ENCODE data around the gene ABCD3.

Gene ABCD3

DNA sequence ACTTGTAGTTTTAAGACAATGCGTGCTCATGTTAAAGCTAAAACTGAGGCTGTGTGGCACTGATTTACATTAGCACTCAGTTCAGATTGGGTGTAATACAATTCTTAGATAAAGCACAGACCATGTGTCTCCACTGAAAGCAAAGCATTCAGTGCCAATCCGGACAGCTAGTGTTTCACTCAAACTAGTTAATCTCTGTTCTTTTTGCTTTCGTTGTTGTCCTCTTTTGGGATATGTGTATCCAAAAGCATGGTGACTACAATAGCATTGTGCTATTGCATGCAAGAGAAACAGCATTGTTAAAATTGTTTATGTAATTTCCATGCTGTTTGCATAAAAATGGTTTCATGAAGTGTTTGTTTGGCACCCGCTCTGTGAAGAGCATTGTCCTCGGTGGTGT is 68.8 kb downstream of the ABCD3 start:
- FAIRE-seq, result no peak
- DNase-seq (ENCODE audit: insufficient read length, low spot score), result no peak
- TF ChIP-seq TAF1 (IDR thresholded peaks at IDR 0.05; ENCODE audit: low read depth, low read length) (no peak), POU2F2 (IDR thresholded peaks at IDR 0.05; ENCODE audit: low read depth, low read length) (no peak)

DNA sequence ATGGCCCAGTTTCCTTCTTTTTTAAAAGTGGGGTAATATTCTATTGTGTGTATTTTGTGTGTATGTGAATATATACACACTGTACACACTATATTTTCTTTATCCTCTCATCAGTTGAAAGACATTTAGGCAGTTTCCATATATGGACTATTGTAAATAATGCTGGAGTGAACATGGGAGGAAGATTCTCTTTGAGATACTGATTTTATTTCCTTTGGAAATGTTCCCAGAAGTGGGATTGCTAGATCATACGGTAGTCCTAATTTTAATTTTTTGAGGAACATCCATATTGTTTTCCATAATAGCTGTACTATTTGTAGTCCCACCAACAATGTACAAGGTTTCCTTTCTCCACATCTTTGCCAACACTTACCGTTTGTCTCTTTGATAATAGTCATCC is 72.4 kb downstream of the ABCD3 start:
- DNase-seq (ENCODE audit: insufficient read length, low spot score) (no peak), FAIRE-seq (no peak)
- TF ChIP-seq TAF1 (IDR thresholded peaks at IDR 0.05; ENCODE audit: low read depth, low read length), result no peak
- TF ChIP-seq SPI1 (IDR thresholded peaks at IDR 0.05; ENCODE audit: low read depth, low read length), result no peak
- no peak for TF ChIP-seq PAX5 (IDR thresholded peaks at IDR 0.05; ENCODE audit: insufficient read depth, low read length, severe bottlenecking)

DNA sequence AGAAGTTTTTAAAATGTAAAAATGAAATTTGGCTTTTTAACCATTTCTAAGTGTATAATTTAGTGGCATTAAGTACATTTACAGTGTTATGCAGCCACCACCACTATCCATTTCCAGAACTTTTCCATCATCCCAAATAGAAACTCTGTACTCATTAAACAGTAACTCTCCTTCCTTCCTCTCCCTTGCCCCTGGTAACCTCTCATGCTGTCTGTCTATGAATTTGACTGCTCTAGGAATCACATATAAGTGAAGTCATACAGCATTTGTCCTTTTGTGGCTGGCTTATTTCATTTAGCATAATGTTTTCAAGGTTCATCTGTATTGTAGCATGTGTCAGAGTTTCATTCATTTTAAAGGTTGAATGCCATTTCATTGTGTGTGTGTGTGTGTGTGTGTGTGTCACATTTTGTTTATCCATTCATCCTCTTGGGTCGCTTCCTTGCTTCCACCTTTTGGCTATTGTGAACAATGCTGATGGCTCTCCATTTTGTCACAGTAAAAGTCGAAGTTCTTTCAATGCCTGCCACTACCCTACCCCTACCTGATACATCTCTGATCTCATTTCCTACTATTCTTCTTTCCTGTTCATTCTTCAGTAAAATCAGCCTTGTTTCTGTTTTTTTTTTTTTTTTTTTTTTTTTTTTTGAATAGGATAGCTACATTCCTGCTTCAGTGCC is 78.0 kb downstream of the ABCD3 start:
- DNase-seq (ENCODE audit: insufficient read length, low spot score) (no peak), FAIRE-seq (no peak)
- TF ChIP-seq POU2F2 (IDR thresholded peaks at IDR 0.05; ENCODE audit: low read depth, low read length) (no peak), POLR2AphosphoS5 (IDR thresholded peaks at IDR 0.05; ENCODE audit: low read depth, low read length) (no peak), TAF1 (IDR thresholded peaks at IDR 0.05; ENCODE audit: low read depth, low read length) (no peak), POLR2A (IDR thresholded peaks at IDR 0.05; ENCODE audit: low read depth, low read length) (no peak), SPI1 (IDR thresholded peaks at IDR 0.05; ENCODE audit: low read depth, low read length) (no peak), PAX5 (IDR thresholded peaks at IDR 0.05; ENCODE audit: insufficient read depth, low read length, severe bottlenecking) (no peak)

DNA sequence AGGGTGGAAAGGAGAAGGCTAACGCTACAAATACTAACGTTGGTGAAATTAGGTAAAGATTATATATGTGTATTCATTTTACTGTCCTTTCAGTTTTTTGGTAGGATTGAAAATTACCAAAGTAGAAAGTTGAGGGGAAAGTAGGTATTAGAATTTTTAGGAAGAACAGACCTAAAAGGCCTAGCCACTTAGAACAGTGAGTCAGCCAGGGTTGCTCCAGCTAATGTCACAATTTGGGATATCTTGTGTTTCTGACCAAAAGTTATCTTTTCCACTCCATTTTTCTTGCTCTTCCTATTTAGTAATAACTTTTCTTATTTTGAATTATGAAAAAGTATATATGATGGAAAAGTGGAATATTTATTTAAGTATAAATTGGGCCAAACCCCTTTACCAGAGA is 83.2 kb downstream of the ABCD3 start:
- no peak for TF ChIP-seq POLR2AphosphoS5 (IDR thresholded peaks at IDR 0.05; ENCODE audit: low read depth, low read length)
- TF ChIP-seq SPI1 (IDR thresholded peaks at IDR 0.05; ENCODE audit: low read depth, low read length), result no peak
- TF ChIP-seq PAX5 (IDR thresholded peaks at IDR 0.05; ENCODE audit: insufficient read depth, low read length, severe bottlenecking), result no peak
- TF ChIP-seq POU2F2 (IDR thresholded peaks at IDR 0.05; ENCODE audit: low read depth, low read length), result no peak
- TF ChIP-seq POLR2A (IDR thresholded peaks at IDR 0.05; ENCODE audit: low read depth, low read length), result no peak
- no peak for TF ChIP-seq TAF1 (IDR thresholded peaks at IDR 0.05; ENCODE audit: low read depth, low read length)
- FAIRE-seq, result no peak
- no peak for DNase-seq (ENCODE audit: insufficient read length, low spot score)

DNA sequence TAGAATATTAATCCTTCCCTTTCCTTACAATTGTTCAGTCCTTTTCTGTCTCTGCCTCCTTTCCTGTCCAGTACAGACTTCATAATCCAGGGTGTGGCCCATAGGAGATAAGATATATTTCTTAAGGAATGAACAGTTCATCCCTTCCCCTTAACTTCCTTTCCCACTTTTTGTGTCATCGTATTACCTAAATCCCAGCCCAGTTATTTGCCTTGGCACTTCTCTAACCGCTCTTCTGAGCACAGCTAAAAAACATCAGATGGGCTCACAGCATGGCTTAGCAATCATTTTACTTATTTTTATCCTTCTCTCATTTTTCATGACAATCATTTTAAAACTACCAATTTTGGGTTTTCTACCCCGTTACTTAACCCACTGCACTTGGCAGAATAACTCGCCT is 83.7 kb downstream of the ABCD3 start:
- DNase-seq (ENCODE audit: insufficient read length, low spot score) (no peak), FAIRE-seq (no peak)
- no peak for TF ChIP-seq POLR2A (IDR thresholded peaks at IDR 0.05; ENCODE audit: low read depth, low read length)
- no peak for TF ChIP-seq SPI1 (IDR thresholded peaks at IDR 0.05; ENCODE audit: low read depth, low read length)
- TF ChIP-seq POLR2AphosphoS5 (IDR thresholded peaks at IDR 0.05; ENCODE audit: low read depth, low read length), result no peak
- no peak for TF ChIP-seq TAF1 (IDR thresholded peaks at IDR 0.05; ENCODE audit: low read depth, low read length)
- no peak for TF ChIP-seq PAX5 (IDR thresholded peaks at IDR 0.05; ENCODE audit: insufficient read depth, low read length, severe bottlenecking)
- no peak for TF ChIP-seq POU2F2 (IDR thresholded peaks at IDR 0.05; ENCODE audit: low read depth, low read length)

DNA sequence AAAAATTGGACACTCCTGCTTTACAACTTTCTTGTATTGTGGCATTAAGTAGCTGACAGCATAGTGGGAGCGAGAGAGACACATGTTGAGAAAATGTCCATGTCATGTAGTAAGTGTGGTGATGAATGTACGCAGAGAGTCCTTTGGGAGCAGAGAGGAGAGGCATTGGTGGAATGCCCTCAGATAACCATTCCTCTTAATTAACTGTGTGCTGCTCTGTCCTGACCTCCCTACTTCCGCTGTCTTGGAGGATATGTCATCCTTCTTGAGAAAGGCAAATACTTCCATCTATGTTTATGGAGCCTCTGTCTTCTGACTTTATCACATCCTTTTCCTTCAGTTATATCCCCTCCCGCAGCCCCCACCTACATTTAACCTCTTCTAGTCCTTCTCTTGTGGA is 85.0 kb downstream of the ABCD3 start:
- DNase-seq (ENCODE audit: insufficient read length, low spot score) (no peak), FAIRE-seq (no peak)
- TF ChIP-seq POU2F2 (IDR thresholded peaks at IDR 0.05; ENCODE audit: low read depth, low read length), result no peak
- TF ChIP-seq POLR2A (IDR thresholded peaks at IDR 0.05; ENCODE audit: low read depth, low read length), result no peak
- TF ChIP-seq PAX5 (IDR thresholded peaks at IDR 0.05; ENCODE audit: insufficient read depth, low read length, severe bottlenecking), result no peak
- TF ChIP-seq SPI1 (IDR thresholded peaks at IDR 0.05; ENCODE audit: low read depth, low read length), result no peak
- TF ChIP-seq POLR2AphosphoS5 (IDR thresholded peaks at IDR 0.05; ENCODE audit: low read depth, low read length), result no peak
- no peak for TF ChIP-seq TAF1 (IDR thresholded peaks at IDR 0.05; ENCODE audit: low read depth, low read length)

DNA sequence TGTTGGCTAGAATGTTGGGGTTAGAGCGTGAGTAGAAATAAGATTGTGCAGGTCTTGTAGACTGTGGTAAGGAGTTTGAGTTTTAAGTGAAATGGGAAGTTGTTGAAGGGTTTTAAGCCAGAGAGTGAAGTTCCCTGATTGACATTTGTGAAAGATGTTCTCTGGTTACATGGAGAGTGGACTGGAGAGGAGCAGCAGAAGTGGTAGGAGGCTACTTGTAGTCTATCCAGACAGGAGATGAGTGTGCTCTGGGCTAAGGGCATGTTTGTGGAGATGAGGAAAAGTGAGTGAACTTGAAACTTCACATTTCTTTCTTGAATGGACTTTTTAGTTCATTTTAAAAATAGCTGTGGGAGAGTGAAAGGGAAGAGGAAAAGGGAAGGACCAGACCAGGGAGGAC is 86.4 kb downstream of the ABCD3 start:
- no peak for TF ChIP-seq POLR2A (IDR thresholded peaks at IDR 0.05; ENCODE audit: low read depth, low read length)
- TF ChIP-seq SPI1 (IDR thresholded peaks at IDR 0.05; ENCODE audit: low read depth, low read length), result no peak
- TF ChIP-seq PAX5 (IDR thresholded peaks at IDR 0.05; ENCODE audit: insufficient read depth, low read length, severe bottlenecking), result no peak
- no peak for TF ChIP-seq POU2F2 (IDR thresholded peaks at IDR 0.05; ENCODE audit: low read depth, low read length)
- no peak for TF ChIP-seq TAF1 (IDR thresholded peaks at IDR 0.05; ENCODE audit: low read depth, low read length)
- no peak for TF ChIP-seq POLR2AphosphoS5 (IDR thresholded peaks at IDR 0.05; ENCODE audit: low read depth, low read length)
- FAIRE-seq (no peak), DNase-seq (ENCODE audit: insufficient read length, low spot score) (no peak)

DNA sequence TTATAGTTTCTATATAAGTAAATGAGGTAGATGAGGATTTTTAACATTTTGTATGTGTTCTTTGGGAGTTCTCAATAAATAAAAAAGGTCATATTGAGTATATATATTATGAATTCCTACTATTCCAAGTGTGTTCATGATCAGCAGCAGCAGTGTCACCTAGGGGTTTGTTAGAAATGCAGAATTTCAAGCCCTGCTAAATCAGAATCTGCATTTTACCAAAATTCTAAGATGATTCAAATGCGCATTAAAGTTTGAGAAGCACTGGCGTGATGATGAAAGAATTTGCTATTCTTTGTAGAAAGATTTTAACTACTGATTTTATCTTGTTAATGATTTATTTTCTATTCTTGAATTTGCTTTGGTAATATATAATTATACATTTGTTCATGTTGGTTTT is 94.6 kb downstream of the ABCD3 start:
- DNase-seq (ENCODE audit: insufficient read length, low spot score) (no peak), FAIRE-seq (no peak)
- TF ChIP-seq POU2F2 (IDR thresholded peaks at IDR 0.05; ENCODE audit: low read depth, low read length) (no peak), PAX5 (IDR thresholded peaks at IDR 0.05; ENCODE audit: insufficient read depth, low read length, severe bottlenecking) (no peak), TAF1 (IDR thresholded peaks at IDR 0.05; ENCODE audit: low read depth, low read length) (no peak), POLR2A (IDR thresholded peaks at IDR 0.05; ENCODE audit: low read depth, low read length) (no peak), POLR2AphosphoS5 (IDR thresholded peaks at IDR 0.05; ENCODE audit: low read depth, low read length) (no peak), SPI1 (IDR thresholded peaks at IDR 0.05; ENCODE audit: low read depth, low read length) (no peak)

DNA sequence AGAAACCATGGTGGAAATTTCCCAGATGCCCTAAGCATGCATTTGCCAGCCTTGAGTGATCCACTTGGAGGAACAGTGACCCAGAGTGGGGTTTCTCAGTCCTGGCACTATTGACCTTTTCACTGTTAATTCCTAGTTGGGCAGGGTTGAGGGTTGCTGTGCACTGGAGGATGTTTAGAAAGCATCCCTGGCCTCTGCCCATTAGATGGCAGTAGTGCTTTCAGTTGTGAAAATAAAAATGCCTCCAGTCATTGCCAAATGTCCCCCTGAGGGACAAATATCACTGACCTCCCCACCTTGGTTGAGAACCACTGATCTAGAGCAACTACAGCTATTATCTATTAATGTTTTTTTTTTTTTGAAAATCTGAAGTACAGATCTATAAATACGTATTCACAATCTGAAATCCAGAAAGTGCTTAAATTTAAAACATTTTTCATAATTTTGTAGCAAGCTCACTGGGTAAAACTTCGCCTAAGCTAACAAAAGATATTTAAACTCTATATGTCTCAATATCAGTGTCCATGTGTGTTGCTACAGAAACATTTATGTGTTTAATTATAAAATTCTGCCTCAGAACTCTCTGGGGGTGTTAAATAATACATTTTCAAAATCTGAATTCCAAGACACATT is 96.0 kb downstream of the ABCD3 start:
- FAIRE-seq (no peak), DNase-seq (ENCODE audit: insufficient read length, low spot score) (no peak)
- no peak for TF ChIP-seq POU2F2 (IDR thresholded peaks at IDR 0.05; ENCODE audit: low read depth, low read length)
- TF ChIP-seq TAF1 (IDR thresholded peaks at IDR 0.05; ENCODE audit: low read depth, low read length), result no peak
- no peak for TF ChIP-seq PAX5 (IDR thresholded peaks at IDR 0.05; ENCODE audit: insufficient read depth, low read length, severe bottlenecking)
- TF ChIP-seq SPI1 (IDR thresholded peaks at IDR 0.05; ENCODE audit: low read depth, low read length), result no peak
- TF ChIP-seq POLR2AphosphoS5 (IDR thresholded peaks at IDR 0.05; ENCODE audit: low read depth, low read length), result no peak
- no peak for TF ChIP-seq POLR2A (IDR thresholded peaks at IDR 0.05; ENCODE audit: low read depth, low read length)

Data from GM12891 (cell line).